DMS53 (cell line): Measurements from ENCODE around the gene ZNF618.

Experiments used
- DNase-seq: peaks from one replicate; lab custom pipeline; 2025; lab: John Stamatoyannopoulos, UW

Gene ZNF618

DNA sequence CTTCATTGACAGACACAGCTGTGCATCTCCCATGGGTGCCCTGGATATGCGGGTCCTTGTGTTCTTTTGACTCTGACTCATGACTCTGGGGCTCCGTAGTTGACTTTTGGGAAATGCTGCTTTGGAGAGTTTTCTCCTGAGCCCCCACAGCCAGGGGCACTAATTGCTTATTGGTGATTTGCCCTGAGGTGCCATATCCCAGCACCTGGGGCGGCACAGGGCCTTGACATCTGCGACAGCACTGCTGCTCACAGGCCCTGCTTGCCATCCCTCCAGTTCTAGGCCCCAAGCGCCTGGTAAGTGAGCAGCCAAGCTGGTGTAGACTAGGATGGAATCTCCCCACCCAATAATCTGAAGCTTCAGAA is 126.9 kb downstream of the ZNF618 start:
- no peak for DNase-seq

DNA sequence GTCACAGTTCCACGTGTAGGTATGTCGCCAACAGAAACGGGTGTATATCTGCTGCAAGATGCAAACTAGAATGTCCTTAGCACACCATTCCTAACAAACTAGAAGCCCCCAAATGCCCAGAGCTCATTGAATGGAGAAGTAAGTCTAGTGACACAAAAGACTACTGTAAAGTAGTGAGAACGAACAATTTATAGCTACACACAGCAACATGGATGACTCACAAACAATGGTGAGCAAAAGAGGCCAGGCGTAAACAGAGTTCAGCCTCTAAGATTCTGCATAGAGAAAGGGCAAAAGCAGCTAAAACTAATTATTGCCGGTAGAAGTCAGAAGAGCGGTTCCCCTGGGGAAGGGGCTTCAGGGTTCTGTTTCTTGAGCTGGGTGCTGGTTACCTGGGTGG is 127.2 kb downstream of the ZNF618 start:
- no peak for DNase-seq

DNA sequence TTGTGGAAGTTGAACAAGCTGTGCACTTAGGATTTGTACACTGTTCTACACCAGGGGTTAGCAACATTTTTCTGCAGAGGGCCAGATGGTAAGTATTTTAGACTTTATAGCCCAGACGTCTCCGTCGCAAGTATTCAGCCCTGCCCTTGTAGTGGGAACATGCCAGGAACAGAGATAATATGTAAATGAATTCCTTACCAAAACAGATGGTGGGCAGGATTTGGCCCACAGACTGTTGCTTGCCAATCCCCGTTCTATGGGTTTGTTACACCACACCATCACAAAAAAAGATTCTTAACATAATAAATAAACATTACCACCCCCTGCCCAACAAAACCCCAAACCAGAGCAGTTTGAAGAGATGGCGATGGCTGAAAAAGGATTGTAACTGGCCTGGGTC is 127.6 kb downstream of the ZNF618 start:
- DNase-seq = no peak

GRCh38 chr9:114004221-114004716 is 128.2 kb downstream of the ZNF618 start:
- no peak for DNase-seq

- DNase-seq = no peak
Observed at GRCh38 chr9:114005371-114006154, 129.5 kb downstream of the ZNF618 start.

- no peak for DNase-seq
Observed at GRCh38 chr9:114006155-114006550, 130.0 kb downstream of the ZNF618 start.

- no peak for DNase-seq
Observed at GRCh38 chr9:114006931-114007691, 131.0 kb downstream of the ZNF618 start.

DNA sequence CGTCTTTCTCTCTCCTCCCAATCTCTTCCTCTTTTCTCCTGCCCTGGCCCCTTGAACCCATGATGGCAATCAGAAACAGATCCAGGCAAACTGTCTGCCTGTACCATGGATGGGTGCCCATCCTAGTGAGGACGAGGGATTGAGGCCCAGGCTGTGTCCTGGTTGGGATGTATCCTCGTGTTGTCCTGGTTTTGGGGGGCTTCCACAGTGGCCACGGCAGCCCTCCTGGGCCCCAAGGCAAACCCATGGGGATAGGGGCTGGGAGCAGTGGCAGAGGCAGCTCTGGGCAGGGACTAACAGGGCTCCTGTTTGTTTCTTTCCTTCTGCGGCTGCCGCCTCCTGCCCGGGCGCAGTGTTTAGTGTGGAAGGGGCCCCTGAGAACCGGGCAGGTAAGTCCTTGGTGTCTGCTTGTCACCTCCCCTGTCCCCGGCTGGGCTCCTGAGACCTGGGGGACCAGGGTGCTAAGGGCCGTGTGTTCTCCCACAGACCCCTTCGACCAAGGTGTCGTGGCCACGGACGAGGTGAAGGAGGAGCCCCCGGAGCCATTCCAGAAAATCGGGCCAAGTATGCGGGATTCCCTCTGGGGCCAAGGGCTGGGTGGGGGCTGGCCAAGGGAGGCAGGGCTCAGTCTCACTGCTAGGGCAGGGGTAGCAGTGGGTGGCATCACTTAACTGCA is 132.0 kb downstream of the ZNF618 start:
- no peak for DNase-seq

DNA sequence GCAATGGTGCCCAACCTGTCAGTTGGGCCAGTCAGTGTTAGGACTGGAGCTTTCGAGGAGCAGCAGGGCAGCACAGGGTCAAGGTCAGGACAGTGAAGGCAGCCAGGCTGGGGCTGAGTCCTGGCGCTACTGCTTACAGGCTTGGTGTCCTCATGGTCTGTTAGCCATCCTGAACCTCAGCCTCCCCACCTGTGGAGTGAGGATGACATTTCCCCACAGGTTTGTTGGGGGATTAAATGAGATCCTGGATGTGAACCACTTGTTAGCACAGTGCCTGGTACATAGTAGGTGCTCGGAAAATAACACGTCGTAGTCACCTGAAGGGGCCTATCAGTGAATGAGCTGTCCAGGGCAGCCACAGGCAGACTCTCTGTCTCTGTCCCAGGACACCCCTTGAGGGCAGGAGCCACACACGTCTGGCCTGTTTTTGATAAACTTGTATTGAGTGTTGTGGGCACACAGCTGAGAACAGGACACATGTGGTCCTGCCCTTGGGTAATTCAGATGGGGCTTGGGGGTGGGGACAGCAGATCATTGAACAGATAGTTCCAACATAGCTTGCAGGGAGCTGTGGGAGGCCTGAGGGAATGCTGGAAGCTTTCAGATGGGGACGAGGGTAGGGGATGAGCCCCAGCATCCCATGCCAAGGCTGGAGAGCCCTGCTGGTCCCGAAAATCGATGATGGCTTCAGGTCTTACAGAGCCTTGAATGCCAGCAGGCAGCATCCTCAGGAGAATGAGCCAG is 132.7 kb downstream of the ZNF618 start:
- no peak for DNase-seq

GRCh38 chr9:114011313-114011712 is 135.2 kb downstream of the ZNF618 start:
- no peak for DNase-seq

DNA sequence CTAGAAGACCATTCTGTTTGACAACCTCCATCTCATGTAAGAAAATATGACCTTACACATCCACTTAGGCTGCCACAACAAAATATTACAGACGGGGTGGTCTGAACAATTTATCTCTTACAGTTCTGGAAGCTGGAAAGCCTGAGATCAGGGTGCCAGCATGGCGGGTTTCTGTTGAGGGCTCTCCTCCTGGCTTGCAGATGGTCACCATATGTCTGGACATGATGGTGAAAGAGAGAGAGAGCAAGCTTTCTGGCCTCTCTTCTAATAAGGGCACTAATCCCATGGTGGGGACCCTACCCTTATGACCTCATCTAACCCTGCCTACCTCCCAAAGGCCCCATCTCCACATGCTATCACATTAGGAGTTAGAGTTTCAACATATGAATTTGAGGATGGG is 136.0 kb downstream of the ZNF618 start:
- DNase-seq = no peak

- DNase-seq = no peak
Observed at GRCh38 chr9:114014044-114014443, 137.9 kb downstream of the ZNF618 start.

DNA sequence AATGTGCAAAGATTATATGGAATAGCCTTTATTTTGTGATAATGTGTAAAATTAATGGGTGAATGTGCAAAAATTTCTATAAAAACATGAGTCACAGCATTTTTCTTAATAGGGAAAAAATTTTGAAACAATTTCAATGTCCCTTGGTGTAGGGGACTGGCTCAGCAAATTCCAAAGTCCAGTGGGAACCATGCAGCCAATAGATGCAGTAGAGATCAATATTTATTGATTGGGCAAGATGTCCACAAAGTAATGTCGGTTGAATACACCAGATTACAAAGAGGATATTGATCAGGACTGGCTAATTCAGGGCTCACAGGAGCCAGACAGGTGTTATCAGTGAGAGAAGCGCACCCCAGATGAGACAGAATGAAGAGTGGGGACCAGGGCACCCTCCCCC is 139.5 kb downstream of the ZNF618 start:
- no peak for DNase-seq

DNA sequence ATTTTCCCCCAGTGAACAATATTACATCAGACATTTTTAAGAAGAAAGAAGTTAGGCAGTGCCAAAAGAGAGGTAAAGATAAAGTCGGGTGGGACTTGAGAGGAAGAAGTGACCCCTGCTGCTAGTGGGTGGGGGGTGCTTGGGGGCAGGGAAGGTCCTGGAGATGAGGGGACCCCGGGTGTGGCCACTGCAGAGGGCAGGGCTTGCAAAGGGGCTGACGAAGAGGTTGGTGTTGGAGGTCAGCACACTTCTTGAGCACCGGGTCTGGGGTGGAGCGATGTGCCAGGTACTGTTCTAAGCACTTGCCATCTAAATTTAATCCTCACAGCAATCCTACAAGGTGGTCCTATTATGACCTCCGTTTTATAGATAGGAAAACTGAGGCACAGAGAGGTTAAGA is 140.0 kb downstream of the ZNF618 start:
- DNase-seq = no peak

DNA sequence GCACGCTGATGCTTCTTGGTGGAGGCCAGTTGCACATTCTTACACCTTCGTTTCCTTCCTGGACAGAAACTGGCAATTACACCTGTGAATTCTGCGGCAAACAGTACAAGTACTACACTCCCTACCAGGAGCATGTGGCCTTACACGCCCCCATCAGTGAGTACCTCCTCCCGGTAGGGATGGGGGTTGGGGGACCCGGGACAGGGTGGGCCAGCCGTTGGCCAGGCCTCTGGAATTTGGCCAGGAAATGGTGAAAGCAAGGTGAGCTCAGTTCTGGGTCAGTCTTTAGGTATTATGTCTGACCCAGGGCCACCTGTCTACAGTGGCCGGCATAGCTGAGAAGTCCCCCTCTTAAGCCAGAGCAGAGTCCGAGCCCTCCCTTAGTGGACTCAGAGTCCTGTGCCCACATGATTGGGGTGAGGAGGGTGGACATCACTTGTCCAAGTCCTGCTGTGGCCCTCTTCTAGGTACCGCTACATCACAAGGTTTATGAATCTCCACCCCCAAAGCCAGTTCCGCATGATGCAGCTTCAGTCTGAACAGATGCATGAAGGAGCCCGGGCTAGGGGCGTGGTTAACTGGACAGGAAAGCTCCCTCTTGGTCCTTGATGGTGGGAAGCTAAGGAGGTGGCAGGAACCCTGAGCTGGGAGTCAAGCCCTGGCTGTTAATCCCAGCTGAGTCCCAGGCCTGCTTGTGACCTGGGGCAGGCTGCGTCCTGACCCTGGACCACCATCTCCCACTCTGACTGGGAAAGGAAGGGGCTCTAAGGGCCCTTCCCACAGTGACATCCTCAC is 140.7 kb downstream of the ZNF618 start:
- DNase-seq = no peak

DNA sequence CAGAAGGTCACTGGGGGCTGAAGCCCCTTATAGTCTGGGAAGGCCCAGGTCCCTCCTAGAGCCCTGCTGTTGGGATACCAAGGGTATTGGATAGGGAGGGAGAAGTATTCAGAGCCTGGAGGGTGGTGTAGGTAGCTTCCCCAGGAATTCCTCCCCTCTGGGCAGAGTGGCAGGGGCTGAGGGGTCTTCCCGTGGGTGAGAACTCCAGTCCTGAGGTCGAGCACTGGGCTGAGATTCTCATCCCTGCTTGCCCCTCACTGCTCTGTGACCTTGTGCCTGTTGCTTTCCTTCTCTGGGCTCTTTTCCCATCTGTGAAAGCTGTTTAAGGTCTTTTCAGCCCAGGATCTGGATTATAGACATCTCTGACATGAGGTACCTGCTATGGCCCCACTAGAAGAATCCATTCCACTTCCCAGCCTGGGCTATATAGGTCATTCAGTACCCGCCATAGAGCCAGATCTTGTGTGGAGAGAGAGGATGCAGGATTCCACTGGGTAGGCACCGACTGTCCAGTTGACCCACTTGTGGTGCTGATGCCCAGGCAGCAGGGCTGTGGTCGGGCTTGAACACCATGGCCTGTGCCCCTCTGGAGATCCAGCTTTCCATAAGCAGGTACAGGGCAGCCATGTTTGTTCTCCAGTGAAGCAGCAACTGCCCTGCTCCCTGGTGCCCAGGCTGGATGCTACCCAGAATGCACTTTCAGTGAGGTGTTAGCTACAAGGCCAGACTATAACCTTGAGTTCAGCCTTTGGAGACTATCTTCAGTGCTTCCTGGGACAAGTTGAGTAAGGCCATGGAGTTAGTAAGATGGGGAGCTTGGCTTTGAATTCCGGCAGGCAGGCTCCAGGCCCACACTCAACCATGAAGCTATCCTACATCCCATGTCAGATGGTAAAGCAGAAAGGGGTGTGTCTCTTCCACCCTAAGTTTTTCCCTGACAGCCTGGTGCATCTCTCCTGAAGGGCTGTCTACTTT is 141.9 kb downstream of the ZNF618 start:
- no peak for DNase-seq

DNA sequence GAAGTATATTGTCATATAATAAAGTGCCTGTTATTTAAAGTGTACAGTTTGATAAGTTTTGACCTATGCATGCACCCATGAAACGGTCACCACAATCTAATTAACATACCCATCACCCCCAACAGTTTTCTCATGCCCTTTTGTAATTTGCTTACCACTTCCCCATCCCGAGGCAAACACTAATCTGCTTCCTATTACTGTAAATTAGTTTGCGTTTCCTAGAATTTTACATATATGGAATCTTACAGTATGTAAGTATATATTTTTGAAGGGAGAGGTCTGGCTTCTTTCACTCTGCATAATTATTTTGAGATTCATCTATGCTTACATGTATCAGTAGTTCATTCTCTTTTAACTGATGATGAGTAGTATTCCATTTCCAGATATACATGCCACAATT is 145.5 kb downstream of the ZNF618 start:
- DNase-seq = no peak

- no peak for DNase-seq
Observed at GRCh38 chr9:114023961-114024360, 147.9 kb downstream of the ZNF618 start.

DNA sequence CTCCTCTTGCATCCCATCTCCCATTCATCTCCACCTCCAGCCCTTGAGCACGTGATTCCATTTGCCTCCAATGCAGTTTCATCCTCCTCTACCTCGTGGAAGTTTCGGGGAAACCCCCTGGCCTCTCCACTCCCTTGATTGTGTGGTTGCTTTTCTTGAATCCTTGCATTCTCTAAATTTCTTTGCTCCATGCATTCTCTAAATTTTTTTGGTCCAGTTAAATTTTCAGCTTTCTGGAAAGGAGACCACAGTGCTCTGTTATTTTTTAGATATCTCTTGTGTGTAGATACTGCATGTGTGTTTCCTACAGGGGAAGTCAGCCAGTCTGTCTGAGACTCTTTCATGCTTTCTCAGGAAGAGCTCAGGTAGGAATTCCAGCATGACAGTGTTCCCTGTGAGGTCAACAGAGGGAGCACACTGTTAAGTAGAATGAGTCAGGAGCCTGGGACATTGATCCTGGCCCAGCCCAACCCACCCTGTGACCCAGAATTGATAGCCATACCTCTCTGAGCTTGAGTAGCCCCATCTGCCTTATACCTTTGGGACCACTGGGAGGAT is 149.2 kb downstream of the ZNF618 start:
- DNase-seq = no peak

DNA sequence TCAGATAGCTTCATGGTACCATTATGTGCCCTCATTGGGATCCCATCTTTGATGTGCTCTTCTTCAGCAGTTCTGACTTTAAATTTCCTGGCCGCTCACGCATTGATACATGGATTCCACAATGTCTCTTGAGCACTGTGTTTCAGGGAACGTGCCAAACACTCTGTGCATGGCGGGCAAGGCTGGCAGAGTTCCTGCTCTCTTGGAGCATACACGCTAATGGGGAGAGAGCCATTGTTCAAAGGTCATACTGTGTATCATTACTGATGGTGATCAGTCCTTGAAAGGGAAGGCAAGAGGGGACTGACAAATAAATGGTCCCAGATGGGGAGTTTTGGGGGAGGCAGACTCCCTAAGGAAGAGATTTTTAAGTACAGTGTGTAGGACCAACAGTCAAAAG is 149.7 kb downstream of the ZNF618 start:
- DNase-seq = no peak
